HepG2 (cell line): ENCODE results near the gene C16orf90. TPM values are rescaled to one million over a fixed set of nuclear protein-coding genes. Genes with fewer than 3 reads are reported as not detected.

ENCODE experiments used
- FOXK2 ChIP-seq: fragments of 450-650 bp; IDR thresholded peaks from 2 replicates; pipeline ENCODE4 v1.6.1; 2016
- GPN1 ChIP-seq: sonication (generic); formaldehyde crosslinking; IDR thresholded peaks from 2 replicates; pipeline ENCODE4 v1.5.1; 2020; ENCODE audit warnings: missing genetic modification reagents, borderline replicate concordance
- MAFF ChIP-seq: IDR thresholded peaks from 2 replicates; pipeline ENCODE4 v1.6.1; 2011; ENCODE audit warnings: low read depth, low read length, improper control_type of control experiment
- MBD4 ChIP-seq: IDR thresholded peaks from 2 replicates; pipeline ENCODE4 v1.6.1; 2012; ENCODE audit warnings: low read length, inconsistent platforms, borderline replicate concordance
- MZF1 ChIP-seq: sonication (generic); formaldehyde crosslinking; IDR thresholded peaks from 2 replicates; pipeline ENCODE4 v1.8.1; 2023; ENCODE audit warnings: mild to moderate bottlenecking, missing genetic modification reagents, borderline replicate concordance
- NCOR1 ChIP-seq: fragments of 200-600 bp; sonication (generic); IDR thresholded peaks from 2 replicates; pipeline ENCODE4 v1.7.0; 2017; ENCODE audit warnings: antibody characterized with exemption, low read length, borderline replicate concordance
- PPARG ChIP-seq: conservative IDR thresholded peaks from 2 replicates; pipeline ENCODE4 v1.6.1; 2016; ENCODE audit warnings: missing biosample characterization, missing genetic modification reagents
- SOX13 ChIP-seq, 3 experiments: fragments of 450-650 bp in 1 of 3; sonication (generic) in 1 of 3; formaldehyde crosslinking in 1 of 3; IDR thresholded peaks in 2 of 3; conservative IDR thresholded peaks in 1 of 3; 2 replicates each; pipeline versions ENCODE4 v1.5.0 to v1.6.1; 2016 to 2020; ENCODE audit warnings: antibody characterized with exemption in 1 of 3, mild to moderate bottlenecking in 1 of 3, missing compliant biosample characterization in 1 of 3, missing genetic modification reagents in 1 of 3, moderate library complexity in 1 of 3
- SRSF4 ChIP-seq: fragments of 200-400 bp; formaldehyde crosslinking; IDR thresholded peaks from one replicate; pipeline ENCODE4 v1.6.1; 2018; ENCODE audit warnings: mild to moderate bottlenecking, low read depth, low read length, moderate library complexity; ENCODE audit not compliant: poor library complexity, severe bottlenecking
- ZKSCAN8 ChIP-seq: IDR thresholded peaks from 2 replicates; pipeline ENCODE4 v1.6.1; 2016; ENCODE audit warnings: borderline replicate concordance, missing genetic modification reagents, missing compliant biosample characterization
- ZNF24 ChIP-seq: fragments of 450-650 bp; IDR thresholded peaks from 2 replicates; pipeline ENCODE4 v1.6.1; 2017; ENCODE audit warnings: antibody characterized with exemption, mild to moderate bottlenecking
- ZNF367 ChIP-seq: sonication (generic); formaldehyde crosslinking; IDR thresholded peaks from 2 replicates; pipeline ENCODE4 v1.4.0; 2020; ENCODE audit warnings: missing genetic modification reagents, borderline replicate concordance
- ZSCAN31 ChIP-seq: sonication (generic); formaldehyde crosslinking; IDR thresholded peaks from 2 replicates; pipeline ENCODE4 v1.5.0; 2020; ENCODE audit warnings: low read depth, mild to moderate bottlenecking, missing genetic modification reagents
- polyA plus RNA-seq, 8 experiments: library from polyadenylated mRNA; depleted of rRNA in 3 of 8; stranded (reverse) in 7 of 8; unstranded in 1 of 8; fragments of >200 nt; fragmentation: Illumina TruSeq in 4 of 8; extraction: Trizol in 4 of 8; gene quantifications; 2 replicates each; pipeline versions ENCODE4 v1.2.1 to v1.2.3, GENCODE V29; 2011 to 2016; ENCODE audit warnings: low read depth in 4 of 8, missing spikeins in 1 of 8, mixed read lengths in 1 of 8; ENCODE audit not compliant: insufficient read depth in 1 of 8
- total RNA-seq, 5 experiments: library from RNA; depleted of rRNA; stranded (reverse); fragments of >200 nt; fragmentation: Illumina TruSeq; extraction: Trizol; gene quantifications; 2 replicates each; pipeline ENCODE4 v1.2.3, GENCODE V29; 2016; ENCODE audit warnings: low read depth in 1 of 5
- TF ChIP-seq, protein P1 (sequence below): IDR thresholded peaks from 2 replicates; pipeline ENCODE4 v1.6.1; 2016
- TF ChIP-seq, protein P2 (sequence below), 2 experiments: sonication (generic) in 1 of 2; formaldehyde crosslinking in 1 of 2; IDR thresholded peaks; 2 replicates each; pipeline versions ENCODE4 v1.4.0 to v1.6.1; 2016 to 2020; ENCODE audit warnings: borderline replicate concordance in 1 of 2, low read depth in 1 of 2, mild to moderate bottlenecking in 1 of 2, missing genetic modification reagents in 1 of 2
- TF ChIP-seq, protein P3 (sequence below), 2 experiments: sonication (generic) in 1 of 2; formaldehyde crosslinking in 1 of 2; IDR thresholded peaks; 2 replicates each; pipeline versions ENCODE4 v1.5.1 to v1.6.1; 2011 to 2020; ENCODE audit warnings: borderline replicate concordance in 1 of 2, low read depth in 1 of 2, low read length in 1 of 2, mild to moderate bottlenecking in 1 of 2, missing genetic modification reagents in 1 of 2, moderate library complexity in 1 of 2
- TF ChIP-seq, protein P4 (sequence below): sonication (generic); formaldehyde crosslinking; IDR thresholded peaks from 2 replicates; pipeline ENCODE4 v1.5.1; 2020; ENCODE audit warnings: missing genetic modification reagents, mild to moderate bottlenecking, borderline replicate concordance

Gene C16orf90
- total and polyA plus RNA-seq, 2 of the 13 experiments (the other 11 are each of a cell fraction or from before 2014, with no cell fraction given), result not detected

DNA sequence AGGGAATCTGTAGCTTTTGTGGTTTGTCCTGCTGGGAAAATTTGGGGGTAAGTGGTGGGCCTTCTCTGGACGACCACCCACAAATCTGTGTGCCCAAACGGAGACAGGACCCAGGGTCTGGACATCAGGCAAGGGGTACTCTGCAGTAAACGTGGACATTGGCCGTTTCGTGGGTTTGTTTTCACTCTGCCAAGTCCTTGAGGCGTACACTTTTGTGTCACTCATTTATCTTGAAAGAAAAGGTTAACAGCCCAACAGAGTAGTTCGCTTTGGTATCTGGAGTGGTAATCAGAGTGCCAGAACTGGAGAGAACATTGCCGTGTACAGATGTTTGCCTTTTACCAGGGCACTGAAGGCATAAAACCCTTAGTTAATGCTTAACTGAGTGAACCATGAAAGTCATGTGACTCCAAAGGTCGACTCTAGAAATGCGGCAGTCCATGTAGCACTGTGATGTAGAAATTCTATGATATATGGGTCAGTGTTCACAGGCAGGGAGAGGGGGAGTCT is 36.4 kb downstream of the C16orf90 start (continued):
- TF ChIP-seq MZF1 (CRISPR knock-in tag), result no peak
- TF ChIP-seq, protein P1, sequence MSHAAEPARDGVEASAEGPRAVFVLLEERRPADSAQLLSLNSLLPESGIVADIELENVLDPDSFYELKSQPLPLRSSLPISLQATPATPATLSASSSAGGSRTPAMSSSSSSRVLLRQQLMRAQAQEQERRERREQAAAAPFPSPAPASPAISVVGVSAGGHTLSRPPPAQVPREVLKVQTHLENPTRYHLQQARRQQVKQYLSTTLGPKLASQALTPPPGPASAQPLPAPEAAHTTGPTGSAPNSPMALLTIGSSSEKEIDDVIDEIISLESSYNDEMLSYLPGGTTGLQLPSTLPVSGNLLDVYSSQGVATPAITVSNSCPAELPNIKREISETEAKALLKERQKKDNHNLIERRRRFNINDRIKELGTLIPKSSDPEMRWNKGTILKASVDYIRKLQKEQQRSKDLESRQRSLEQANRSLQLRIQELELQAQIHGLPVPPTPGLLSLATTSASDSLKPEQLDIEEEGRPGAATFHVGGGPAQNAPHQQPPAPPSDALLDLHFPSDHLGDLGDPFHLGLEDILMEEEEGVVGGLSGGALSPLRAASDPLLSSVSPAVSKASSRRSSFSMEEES, result peak; percentile 95
- TF ChIP-seq ZSCAN31 (CRISPR knock-in tag), result no peak
- 0 out of 2 replicates have a peak, but pooled peaks have one; percentile 7 for TF ChIP-seq ZNF24
- TF ChIP-seq FOXK2, result no peak
- TF ChIP-seq, protein P2, sequence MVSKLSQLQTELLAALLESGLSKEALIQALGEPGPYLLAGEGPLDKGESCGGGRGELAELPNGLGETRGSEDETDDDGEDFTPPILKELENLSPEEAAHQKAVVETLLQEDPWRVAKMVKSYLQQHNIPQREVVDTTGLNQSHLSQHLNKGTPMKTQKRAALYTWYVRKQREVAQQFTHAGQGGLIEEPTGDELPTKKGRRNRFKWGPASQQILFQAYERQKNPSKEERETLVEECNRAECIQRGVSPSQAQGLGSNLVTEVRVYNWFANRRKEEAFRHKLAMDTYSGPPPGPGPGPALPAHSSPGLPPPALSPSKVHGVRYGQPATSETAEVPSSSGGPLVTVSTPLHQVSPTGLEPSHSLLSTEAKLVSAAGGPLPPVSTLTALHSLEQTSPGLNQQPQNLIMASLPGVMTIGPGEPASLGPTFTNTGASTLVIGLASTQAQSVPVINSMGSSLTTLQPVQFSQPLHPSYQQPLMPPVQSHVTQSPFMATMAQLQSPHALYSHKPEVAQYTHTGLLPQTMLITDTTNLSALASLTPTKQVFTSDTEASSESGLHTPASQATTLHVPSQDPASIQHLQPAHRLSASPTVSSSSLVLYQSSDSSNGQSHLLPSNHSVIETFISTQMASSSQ (IDR thresholded peaks at IDR 0.05; ENCODE audit: low read depth), result peak; percentile 95
- TF ChIP-seq, protein P2 (CRISPR knock-in tag; IDR thresholded peaks at IDR 0.05; ENCODE audit: borderline replicate concordance), result peak; percentile 96
- TF ChIP-seq SOX13 (IDR thresholded peaks at IDR 0.05), result no peak
- TF ChIP-seq SOX13 (CRISPR knock-in tag; conservative IDR thresholded peaks at IDR 0.05 in 1 of 2, IDR thresholded peaks at IDR 0.05 in 1 of 2), result peak in 1 of 2 experiments; percentile 46; a peak in 1 of 4 replicates
- peak; percentile 38; the same call in 1 of the 2 replicates for TF ChIP-seq PPARG (CRISPR knock-in tag)
- no peak for TF ChIP-seq SRSF4
- TF ChIP-seq ZKSCAN8 (CRISPR knock-in tag), result no peak
- TF ChIP-seq, protein P3, sequence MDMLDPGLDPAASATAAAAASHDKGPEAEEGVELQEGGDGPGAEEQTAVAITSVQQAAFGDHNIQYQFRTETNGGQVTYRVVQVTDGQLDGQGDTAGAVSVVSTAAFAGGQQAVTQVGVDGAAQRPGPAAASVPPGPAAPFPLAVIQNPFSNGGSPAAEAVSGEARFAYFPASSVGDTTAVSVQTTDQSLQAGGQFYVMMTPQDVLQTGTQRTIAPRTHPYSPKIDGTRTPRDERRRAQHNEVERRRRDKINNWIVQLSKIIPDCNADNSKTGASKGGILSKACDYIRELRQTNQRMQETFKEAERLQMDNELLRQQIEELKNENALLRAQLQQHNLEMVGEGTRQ (IDR thresholded peaks at IDR 0.05; ENCODE audit: low read depth, low read length), result peak; percentile 74
- TF ChIP-seq, protein P3 (CRISPR knock-in tag; IDR thresholded peaks at IDR 0.05; ENCODE audit: borderline replicate concordance), result peak; percentile 84; the same call in 1 of the 2 replicates
- TF ChIP-seq NCOR1, result peak; percentile 72; the same call in 1 of the 2 replicates
- TF ChIP-seq, protein P4, sequence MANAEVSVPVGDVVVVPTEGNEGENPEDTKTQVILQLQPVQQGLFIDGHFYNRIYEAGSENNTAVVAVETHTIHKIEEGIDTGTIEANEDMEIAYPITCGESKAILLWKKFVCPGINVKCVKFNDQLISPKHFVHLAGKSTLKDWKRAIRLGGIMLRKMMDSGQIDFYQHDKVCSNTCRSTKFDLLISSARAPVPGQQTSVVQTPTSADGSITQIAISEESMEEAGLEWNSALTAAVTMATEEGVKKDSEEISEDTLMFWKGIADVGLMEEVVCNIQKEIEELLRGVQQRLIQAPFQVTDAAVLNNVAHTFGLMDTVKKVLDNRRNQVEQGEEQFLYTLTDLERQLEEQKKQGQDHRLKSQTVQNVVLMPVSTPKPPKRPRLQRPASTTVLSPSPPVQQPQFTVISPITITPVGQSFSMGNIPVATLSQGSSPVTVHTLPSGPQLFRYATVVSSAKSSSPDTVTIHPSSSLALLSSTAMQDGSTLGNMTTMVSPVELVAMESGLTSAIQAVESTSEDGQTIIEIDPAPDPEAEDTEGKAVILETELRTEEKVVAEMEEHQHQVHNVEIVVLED, result peak; percentile 42; the same call in 1 of the 2 replicates
- TF ChIP-seq ZNF367, result no peak
- no peak for TF ChIP-seq MBD4
- TF ChIP-seq GPN1 (CRISPR knock-in tag), result no peak
- TF ChIP-seq MAFF, result no peak
